ENCODE measurements around the gene CEBPZ. TPM values are rescaled to one million over a fixed set of nuclear protein-coding genes. Genes with fewer than 3 reads are reported as not detected.
"Not testable (repeated sequence)": the region's sequence is repeated elsewhere in the genome, so short reads cannot be mapped to it uniquely, and the experiment has no call there.

CEBPZ gene
- total RNA-seq, 4 donors from 2014 or later: 29.5 to 34.9 (median 32.1) TPM

- H3K27ac ChIP-seq: peak overlapping the region; percentile 45
- 49% methylated on average over 4 of the region's 4 CpGs for WGBS
- H3K9me3 ChIP-seq: no peaks in the 10 kb centered on the region
- no peak for TF ChIP-seq CTCF (IDR thresholded peaks at IDR 0.05)
- no peak for TF ChIP-seq POLR2A (IDR thresholded peaks at IDR 0.05)
- no peak for TF ChIP-seq POLR2AphosphoS5 (IDR thresholded peaks at IDR 0.05)
- no peak for TF ChIP-seq EP300 (IDR thresholded peaks at IDR 0.05)
- no peaks in the 10 kb centered on the region for H3K27me3 ChIP-seq
- DNase-seq (ENCODE audit: low spot score in 2 of 2): no peak
- peaks cover 14% of the 10 kb centered on the region for H3K4me1 ChIP-seq
- no peak overlapping the region for H3K4me3 ChIP-seq
- peaks cover 68% of the 10 kb centered on the region for H3K36me3 ChIP-seq
Observed at GRCh38 chr2:37219046-37219445, 12.3 kb downstream of the CEBPZ start.

GRCh38 chr2:37215250-37215649, 16.1 kb downstream of the CEBPZ start:
- no peaks in the 10 kb centered on the region for H3K27me3 ChIP-seq
- no peak overlapping the region for H3K27ac ChIP-seq
- peaks cover 14% of the 10 kb centered on the region for H3K4me1 ChIP-seq
- no peaks in the 10 kb centered on the region for H3K9me3 ChIP-seq
- no peak for DNase-seq (ENCODE audit: low spot score in 2 of 2)
- no peak for TF ChIP-seq POLR2A (IDR thresholded peaks at IDR 0.05)
- no peak for TF ChIP-seq EP300 (IDR thresholded peaks at IDR 0.05)
- TF ChIP-seq POLR2AphosphoS5 (IDR thresholded peaks at IDR 0.05): no peak
- TF ChIP-seq CTCF (IDR thresholded peaks at IDR 0.05): no peak
- H3K36me3 ChIP-seq: peaks cover 73% of the 10 kb centered on the region
- H3K4me3 ChIP-seq: no peak overlapping the region
- 90% methylated on average over 1 of the region's 1 CpG for WGBS

GRCh38 chr2:37211939-37212338, 19.5 kb downstream of the CEBPZ start:
- Histone ChIP-seq H3K4me1 (no peaks in the 10 kb centered on the region), H3K27ac (no peak overlapping the region), H3K36me3 (peaks cover 92% of the 10 kb centered on the region), H3K27me3 (no peaks in the 10 kb centered on the region), H3K4me3 (no peak overlapping the region), H3K9me3 (peaks cover 3% of the 10 kb centered on the region)
- TF ChIP-seq EP300 (IDR thresholded peaks at IDR 0.05): no peak
- TF ChIP-seq POLR2A (IDR thresholded peaks at IDR 0.05): no peak
- TF ChIP-seq CTCF (IDR thresholded peaks at IDR 0.05): no peak
- whole genome bisulfite sequencing: 74% methylated on average over 3 of the region's 3 CpGs
- DNase-seq (ENCODE audit: low spot score in 2 of 2): no peak

- H3K4me3 ChIP-seq: no peak overlapping the region
- H3K27ac ChIP-seq: no peak overlapping the region
- H3K27me3 ChIP-seq: no peaks in the 10 kb centered on the region
- H3K9me3 ChIP-seq: peaks cover 3% of the 10 kb centered on the region
- H3K4me1 ChIP-seq: no peaks in the 10 kb centered on the region
- no peak for DNase-seq (ENCODE audit: low spot score in 2 of 2)
- TF ChIP-seq POLR2AphosphoS5 (IDR thresholded peaks at IDR 0.05) (no peak), POLR2A (IDR thresholded peaks at IDR 0.05) (no peak), EP300 (IDR thresholded peaks at IDR 0.05) (no peak)
- peaks cover 94% of the 10 kb centered on the region for H3K36me3 ChIP-seq
Observed at GRCh38 chr2:37211212-37211611, 20.2 kb downstream of the CEBPZ start.

- H3K9me3 ChIP-seq; DNase-seq (ENCODE audit: low spot score in 2 of 2); H3K4me3 ChIP-seq; H3K27me3 ChIP-seq; H3K27ac ChIP-seq; H3K4me1 ChIP-seq: not testable (repeated sequence)
- H3K36me3 ChIP-seq: peaks cover 99% of the 10 kb centered on the region
- 97% methylated on average over 2 of the region's 2 CpGs for WGBS
Observed at GRCh38 chr2:37206760-37207159, 24.6 kb downstream of the CEBPZ start.

- H3K36me3 ChIP-seq: peaks cover 99% of the 10 kb centered on the region
- H3K27me3 ChIP-seq: no peaks in the 10 kb centered on the region
- peaks cover 6% of the 10 kb centered on the region for H3K9me3 ChIP-seq
- TF ChIP-seq POLR2AphosphoS5 (IDR thresholded peaks at IDR 0.05) (no peak), POLR2A (IDR thresholded peaks at IDR 0.05) (no peak), CTCF (IDR thresholded peaks at IDR 0.05) (no peak)
- 93% methylated on average over 5 of the region's 5 CpGs for WGBS
- no peak for DNase-seq (ENCODE audit: low spot score in 2 of 2)
- no peaks in the 10 kb centered on the region for H3K4me1 ChIP-seq
- H3K4me3 ChIP-seq: no peak overlapping the region
- no peak overlapping the region for H3K27ac ChIP-seq
Observed at GRCh38 chr2:37205689-37206341, 25.6 kb downstream of the CEBPZ start.

- not testable (repeated sequence) for H3K9me3 ChIP-seq; H3K27ac ChIP-seq; H3K4me1 ChIP-seq; H3K4me3 ChIP-seq; DNase-seq (ENCODE audit: low spot score in 2 of 2); H3K27me3 ChIP-seq
- WGBS: 84% methylated on average over 8 of the region's 8 CpGs
- peaks cover 98% of the 10 kb centered on the region for H3K36me3 ChIP-seq
Observed at GRCh38 chr2:37205071-37205661, 26.2 kb downstream of the CEBPZ start.

Measured in suprapubic skin (tissue), 4 donors.